ENCODE results near the gene MAP6.

Gene MAP6

GRCh38 chr11:75627906-75628668 lies 40.8 kb downstream of the MAP6 start:
- no peak for DNase-seq

- no peak for DNase-seq
Measured at GRCh38 chr11:75626889-75627529, 41.8 kb downstream of the MAP6 start.

- DNase-seq, result no peak
Measured at GRCh38 chr11:75625991-75626888, 42.6 kb downstream of the MAP6 start.

GRCh38 chr11:75625021-75625420 lies 43.8 kb downstream of the MAP6 start:
- peak; percentile 34 to 62 for DNase-seq

- DNase-seq, result no peak
Measured at GRCh38 chr11:75616281-75616680, 52.6 kb downstream of the MAP6 start.

- DNase-seq, result no peak
Measured at GRCh38 chr11:75615751-75616150, 53.1 kb downstream of the MAP6 start.

GRCh38 chr11:75611823-75612222 lies 57.0 kb downstream of the MAP6 start:
- no peak for DNase-seq

GRCh38 chr11:75606099-75606498 lies 62.7 kb downstream of the MAP6 start:
- DNase-seq, result no peak

- no peak for DNase-seq
Measured at GRCh38 chr11:75603791-75604736, 64.8 kb downstream of the MAP6 start.

GRCh38 chr11:75602951-75603350 lies 65.9 kb downstream of the MAP6 start:
- no peak for DNase-seq

- DNase-seq, result no peak
Measured at GRCh38 chr11:75601494-75601893, 67.3 kb downstream of the MAP6 start.

GRCh38 chr11:75600356-75600755 lies 68.5 kb downstream of the MAP6 start:
- no peak for DNase-seq

- DNase-seq, result no peak
Measured at GRCh38 chr11:75598900-75599299, 69.9 kb downstream of the MAP6 start.

GRCh38 chr11:75598264-75598663 lies 70.6 kb downstream of the MAP6 start:
- no peak for DNase-seq

- peak; percentile 32 to 57 for DNase-seq
Measured at GRCh38 chr11:75597636-75598035, 71.2 kb downstream of the MAP6 start.

- no peak for DNase-seq
Measured at GRCh38 chr11:75596914-75597313, 71.9 kb downstream of the MAP6 start.

- DNase-seq, result no peak
Measured at GRCh38 chr11:75595429-75595828, 73.4 kb downstream of the MAP6 start.

GRCh38 chr11:75594211-75594610 lies 74.6 kb downstream of the MAP6 start:
- no peak for DNase-seq

- no peak for DNase-seq
Measured at GRCh38 chr11:75593286-75593915, 75.4 kb downstream of the MAP6 start.

GRCh38 chr11:75592715-75593114 lies 76.1 kb downstream of the MAP6 start:
- DNase-seq, result peak in 1 of 2 experiments; percentile 51

- no peak for DNase-seq
Measured at GRCh38 chr11:75591966-75592365, 76.9 kb downstream of the MAP6 start.

GRCh38 chr11:75591371-75591770 lies 77.5 kb downstream of the MAP6 start:
- no peak for DNase-seq
